Neuron (in vitro differentiated cells): ENCODE measurements around the gene NUDT3.
"Not testable (repeated sequence)": the region's sequence is repeated elsewhere in the genome, so short reads cannot be mapped to it uniquely, and the experiment has no call there.

Source experiments
- H2AFZ ChIP-seq: one replicate; pipeline ENCODE4 v1.6.1; 2013; ENCODE audit warnings: low read depth, mild to moderate bottlenecking, inconsistent platforms, low read length, moderate library complexity
- H3K27me3 ChIP-seq: one replicate; pipeline ENCODE4 v1.6.1; 2013; ENCODE audit warnings: low read length; ENCODE audit not compliant: insufficient read depth
- H3K36me3 ChIP-seq: one replicate; pipeline ENCODE4 v1.6.1; 2013; ENCODE audit warnings: low read length; ENCODE audit not compliant: insufficient read depth
- H3K4me1 ChIP-seq: one replicate; pipeline ENCODE4 v1.6.1; 2013; ENCODE audit warnings: low read length; ENCODE audit not compliant: insufficient read depth
- H3K4me3 ChIP-seq: 2 replicates; pipeline ENCODE4 v1.5.1; 2013; ENCODE audit warnings: mild to moderate bottlenecking, low read length, moderate library complexity
- H3K9me3 ChIP-seq: one replicate; pipeline ENCODE4 v1.6.1; 2013; ENCODE audit warnings: low read length

Gene NUDT3

DNA sequence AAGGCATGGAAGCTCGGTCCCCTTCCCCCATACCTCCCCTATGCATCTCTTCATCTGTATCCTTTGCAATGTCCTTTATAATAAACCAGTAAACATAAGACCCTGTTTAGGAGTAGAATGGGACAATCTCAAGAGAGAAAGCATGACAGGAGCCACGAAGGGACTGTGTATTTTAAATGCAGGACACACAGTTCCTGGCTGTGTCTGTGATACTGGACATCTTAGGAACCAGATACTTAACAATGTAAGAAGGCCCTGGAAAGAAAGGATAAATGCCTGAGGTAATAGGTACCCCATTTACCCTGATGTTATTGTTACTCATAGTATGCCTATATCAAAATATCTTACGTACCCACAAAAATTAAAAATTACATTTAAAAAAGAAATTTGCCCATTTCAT is 36.6 kb downstream of the NUDT3 start:
- no peaks in the 10 kb centered on the region for H3K27me3 ChIP-seq
- H3K36me3 ChIP-seq = no peaks in the 10 kb centered on the region
- H2AFZ ChIP-seq = no peak overlapping the region
- H3K9me3 ChIP-seq = no peaks in the 10 kb centered on the region
- H3K4me3 ChIP-seq = no peak overlapping the region
- H3K4me1 ChIP-seq = no peaks in the 10 kb centered on the region

DNA sequence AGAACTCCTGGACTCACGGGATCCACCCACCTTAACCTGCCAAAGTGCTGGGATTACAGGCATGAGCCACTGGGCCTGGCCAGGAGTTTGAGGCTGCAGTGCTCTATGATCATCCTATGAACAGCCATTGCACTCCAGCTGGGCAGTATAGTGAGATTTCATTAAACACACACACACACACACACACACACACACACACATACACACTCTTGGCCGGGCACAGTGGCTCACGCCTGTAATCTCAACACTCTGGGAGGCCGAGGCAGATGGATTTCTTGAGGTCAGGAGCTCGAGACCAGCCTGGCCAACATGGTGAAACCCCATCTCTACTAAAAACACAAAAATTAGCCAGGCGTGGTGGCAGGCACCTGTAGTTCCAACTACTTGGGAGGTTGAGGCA is 38.2 kb downstream of the NUDT3 start:
- not testable (repeated sequence) for H3K27me3 ChIP-seq, H2AFZ ChIP-seq, H3K4me1 ChIP-seq, H3K9me3 ChIP-seq, H3K4me3 ChIP-seq, H3K36me3 ChIP-seq

DNA sequence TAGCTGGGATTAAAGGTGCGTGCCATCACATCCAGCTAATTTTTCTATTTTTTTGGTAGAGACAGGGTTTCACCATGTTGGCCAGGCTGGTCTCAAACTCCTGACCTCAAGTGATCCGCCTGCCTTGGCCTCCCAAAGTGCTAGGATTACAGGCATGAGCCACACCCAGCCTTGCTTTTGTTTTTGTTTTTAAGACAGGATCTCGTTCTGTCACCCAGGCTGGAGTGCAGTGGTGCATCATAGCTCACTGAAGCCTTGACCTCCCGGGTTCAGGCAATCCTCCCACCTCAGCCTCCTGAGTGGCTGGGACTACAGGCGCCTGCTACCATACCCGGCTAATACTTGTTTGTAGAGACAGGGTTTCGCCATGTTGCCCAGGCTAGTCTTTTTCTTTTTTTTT is 38.9 kb downstream of the NUDT3 start:
- H3K4me1 ChIP-seq, H2AFZ ChIP-seq, H3K27me3 ChIP-seq, H3K9me3 ChIP-seq, H3K4me3 ChIP-seq, H3K36me3 ChIP-seq: not testable (repeated sequence)

DNA sequence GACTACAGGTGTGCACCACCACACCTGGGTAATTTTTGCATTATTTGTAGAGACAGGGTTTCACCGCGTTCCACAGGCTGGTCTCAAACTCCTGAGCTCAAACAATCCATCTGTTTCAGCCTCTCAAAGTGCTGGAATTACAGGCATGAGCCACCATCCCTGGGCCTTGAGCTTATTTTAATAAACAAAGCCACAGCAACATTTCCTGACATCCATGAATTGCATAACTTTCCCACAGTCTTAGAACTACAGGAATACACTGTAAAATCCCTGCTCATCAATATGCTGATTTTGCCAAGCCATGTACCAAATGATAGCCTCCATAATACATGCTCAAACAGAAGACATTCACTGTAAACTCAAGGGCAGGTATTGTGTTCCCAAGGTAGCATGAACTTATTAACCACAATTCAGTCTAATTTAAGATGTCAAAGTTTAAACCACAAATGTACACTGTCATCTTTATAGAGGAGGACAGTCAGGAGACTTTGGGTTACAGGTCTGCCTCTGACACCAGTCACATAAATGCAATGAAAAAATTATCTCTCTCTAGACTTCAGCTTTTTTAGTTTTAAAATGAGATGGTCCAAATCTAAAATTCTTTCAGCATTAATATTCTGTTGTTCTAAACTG is 40.0 kb downstream of the NUDT3 start:
- Histone ChIP-seq H3K36me3 (no peaks in the 10 kb centered on the region), H3K4me3 (no peak overlapping the region), H3K4me1 (no peaks in the 10 kb centered on the region), H2AFZ (no peak overlapping the region), H3K27me3 (no peaks in the 10 kb centered on the region), H3K9me3 (peaks cover 1% of the 10 kb centered on the region)

DNA sequence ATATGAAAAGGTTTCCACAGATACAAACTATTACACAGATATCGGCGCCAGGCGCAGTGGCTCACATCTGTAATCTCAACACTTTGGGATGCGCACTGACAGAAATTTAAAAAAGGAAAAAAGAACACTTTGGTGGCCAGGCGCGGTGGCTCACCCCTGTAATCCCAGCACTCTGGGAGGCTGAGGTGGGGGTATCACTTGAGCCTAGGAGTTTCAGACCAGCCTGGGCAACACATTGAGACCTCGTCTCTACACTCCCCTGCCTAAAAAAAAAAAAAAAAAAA is 41.6 kb downstream of the NUDT3 start:
- Histone ChIP-seq H3K27me3 (no peaks in the 10 kb centered on the region), H3K36me3 (no peaks in the 10 kb centered on the region), H3K4me1 (no peaks in the 10 kb centered on the region), H3K9me3 (peaks cover 1% of the 10 kb centered on the region), H2AFZ (no peak overlapping the region), H3K4me3 (no peak overlapping the region)

DNA sequence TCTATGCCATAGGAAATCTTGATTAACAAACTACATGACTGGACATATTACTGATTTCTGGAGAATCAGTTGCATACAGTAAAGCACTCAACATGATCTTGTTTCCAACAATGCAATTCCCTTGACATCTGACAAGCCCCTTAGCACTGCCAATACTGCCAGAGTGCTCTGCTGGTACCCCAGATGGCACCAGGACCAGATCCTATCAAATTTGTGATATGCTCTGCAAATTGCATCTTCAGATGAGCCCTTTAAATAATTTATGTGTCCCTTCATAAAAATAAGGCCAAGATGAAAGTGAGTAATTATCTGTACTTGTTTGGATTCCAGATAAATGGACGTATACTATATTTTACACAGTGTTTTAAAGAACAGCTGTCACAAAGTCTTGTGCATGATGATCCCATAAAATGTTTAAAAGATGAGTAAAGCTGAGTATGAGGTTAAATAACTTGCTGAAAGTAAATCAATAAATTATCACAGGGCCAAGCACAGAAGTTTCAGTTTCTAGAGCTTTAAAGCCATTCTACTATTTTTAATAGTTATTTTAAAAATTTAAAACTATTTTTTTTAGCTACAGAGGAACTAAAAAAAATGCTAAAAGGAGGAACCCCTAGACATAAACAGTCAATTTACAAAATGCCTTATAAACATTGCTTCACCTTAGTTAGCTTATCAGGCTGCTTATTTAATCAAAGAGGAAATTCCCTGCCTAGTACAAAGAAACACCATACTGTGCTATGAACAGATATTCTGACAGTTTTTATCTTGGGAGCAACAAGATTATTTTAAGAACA is 42.1 kb downstream of the NUDT3 start:
- H3K27me3 ChIP-seq = no peaks in the 10 kb centered on the region
- no peak overlapping the region for H2AFZ ChIP-seq
- H3K4me1 ChIP-seq = no peaks in the 10 kb centered on the region
- no peaks in the 10 kb centered on the region for H3K36me3 ChIP-seq
- peaks cover 1% of the 10 kb centered on the region for H3K9me3 ChIP-seq
- H3K4me3 ChIP-seq = no peak overlapping the region

DNA sequence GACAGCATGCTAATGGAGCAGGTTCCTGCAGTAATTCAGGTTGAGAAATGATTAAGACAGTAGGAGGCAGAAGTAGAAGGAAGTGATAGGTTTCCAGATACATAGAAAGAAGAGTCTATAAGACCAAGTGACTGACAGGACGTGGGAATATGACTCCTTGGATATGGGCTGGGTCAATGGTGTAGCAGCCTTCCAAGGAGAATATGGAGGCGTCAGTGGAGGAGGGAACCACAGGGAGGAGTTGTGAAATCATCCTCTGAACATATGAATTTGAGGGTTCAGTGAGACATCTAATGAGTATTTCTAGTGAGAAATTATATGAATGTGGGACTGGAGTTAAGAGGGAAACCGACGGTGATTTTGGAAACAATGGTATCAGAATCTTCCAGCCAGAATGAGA is 43.3 kb downstream of the NUDT3 start:
- Histone ChIP-seq H3K36me3 (no peaks in the 10 kb centered on the region), H3K9me3 (peaks cover 1% of the 10 kb centered on the region), H3K27me3 (no peaks in the 10 kb centered on the region), H3K4me3 (no peak overlapping the region), H3K4me1 (no peaks in the 10 kb centered on the region), H2AFZ (no peak overlapping the region)

DNA sequence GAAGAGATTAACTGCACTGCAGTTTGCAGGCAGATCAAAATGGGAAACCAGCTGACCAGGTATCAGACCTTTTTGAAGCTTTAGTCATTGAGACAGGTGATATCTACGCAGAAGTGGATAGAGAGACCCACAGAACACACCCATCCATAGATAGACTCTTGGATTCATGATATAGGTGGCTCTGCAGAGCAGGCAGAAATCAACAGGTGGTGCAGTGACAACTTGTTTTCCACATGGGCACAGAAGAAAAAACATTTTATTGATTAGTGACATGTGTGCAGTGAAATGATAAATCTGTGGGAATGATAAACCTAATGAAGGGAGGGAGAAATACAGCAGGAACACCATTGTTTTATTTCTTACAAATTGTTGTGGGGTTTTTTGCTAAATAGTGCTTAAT is 45.2 kb downstream of the NUDT3 start:
- Histone ChIP-seq H3K4me3 (no peak overlapping the region), H2AFZ (no peak overlapping the region), H3K4me1 (no peaks in the 10 kb centered on the region), H3K27me3 (no peaks in the 10 kb centered on the region), H3K9me3 (peaks cover 1% of the 10 kb centered on the region), H3K36me3 (no peaks in the 10 kb centered on the region)

DNA sequence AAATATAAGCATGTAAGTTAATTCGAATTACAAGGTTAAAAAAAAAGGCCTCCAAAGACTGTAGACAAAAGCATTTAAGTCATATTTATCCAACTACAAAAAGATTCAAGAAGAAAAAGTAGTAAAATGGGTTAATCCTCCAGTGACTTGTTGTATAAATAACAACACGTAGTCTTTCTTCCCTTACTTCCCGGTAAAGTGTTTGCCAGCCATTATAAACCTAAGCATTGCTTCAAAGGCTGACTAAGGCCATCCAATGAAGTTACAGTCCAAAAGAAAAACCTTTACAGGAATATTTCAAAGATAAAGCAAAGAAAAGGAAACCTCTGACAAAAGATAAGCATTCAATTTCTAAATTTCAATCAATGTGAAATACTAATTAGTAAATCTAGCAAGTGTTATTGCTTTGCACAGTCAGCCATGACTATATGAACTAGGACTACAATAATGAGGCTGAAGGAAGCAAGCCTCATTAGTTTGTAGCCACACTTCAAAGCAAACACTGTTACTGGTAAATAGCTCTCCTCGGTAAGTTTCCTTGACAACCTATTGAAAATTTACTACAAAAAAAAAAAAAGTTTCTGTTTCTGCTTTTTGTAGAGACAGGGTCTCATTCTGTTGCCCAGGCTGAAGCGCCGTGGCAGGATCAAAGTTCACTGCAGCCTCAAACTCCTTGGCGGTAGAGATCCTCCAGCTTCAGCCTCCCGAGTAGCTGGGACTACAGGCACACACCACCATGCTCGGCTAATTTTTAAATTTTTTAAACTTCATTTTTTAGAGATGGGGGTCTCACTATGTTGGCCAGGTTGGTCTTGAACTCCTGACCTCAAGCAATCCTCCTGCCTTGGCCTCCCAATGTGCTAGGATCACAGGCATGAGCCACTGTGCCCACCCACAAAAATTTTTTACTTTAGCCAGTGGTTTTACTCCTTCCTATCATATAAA is 46.0 kb downstream of the NUDT3 start:
- Histone ChIP-seq H3K4me1 (no peaks in the 10 kb centered on the region), H2AFZ (no peak overlapping the region), H3K4me3 (no peak overlapping the region), H3K27me3 (no peaks in the 10 kb centered on the region), H3K36me3 (peaks cover 2% of the 10 kb centered on the region), H3K9me3 (peaks cover 1% of the 10 kb centered on the region)

DNA sequence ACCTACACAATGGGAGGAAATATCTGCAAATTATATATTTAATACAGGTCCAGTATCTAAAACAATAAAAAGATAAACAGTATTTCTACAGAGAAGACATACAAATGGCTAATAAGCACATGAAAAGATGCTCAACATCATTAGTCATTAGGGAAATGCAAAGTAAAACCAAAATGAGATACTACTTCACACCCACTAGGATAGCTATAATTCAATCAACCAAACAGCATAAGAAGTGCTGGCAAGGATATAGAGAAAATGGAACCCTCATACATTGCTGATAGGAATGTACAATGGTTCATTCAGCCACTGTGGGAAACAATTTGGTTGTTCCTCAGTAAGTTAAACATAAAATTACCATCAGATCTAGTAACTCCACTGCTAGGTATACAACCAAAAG is 48.7 kb downstream of the NUDT3 start:
- Histone ChIP-seq H3K27me3 (no peaks in the 10 kb centered on the region), H3K4me1 (peaks cover 4% of the 10 kb centered on the region), H3K9me3 (no peaks in the 10 kb centered on the region), H2AFZ (no peak overlapping the region), H3K4me3 (no peak overlapping the region), H3K36me3 (peaks cover 7% of the 10 kb centered on the region)

DNA sequence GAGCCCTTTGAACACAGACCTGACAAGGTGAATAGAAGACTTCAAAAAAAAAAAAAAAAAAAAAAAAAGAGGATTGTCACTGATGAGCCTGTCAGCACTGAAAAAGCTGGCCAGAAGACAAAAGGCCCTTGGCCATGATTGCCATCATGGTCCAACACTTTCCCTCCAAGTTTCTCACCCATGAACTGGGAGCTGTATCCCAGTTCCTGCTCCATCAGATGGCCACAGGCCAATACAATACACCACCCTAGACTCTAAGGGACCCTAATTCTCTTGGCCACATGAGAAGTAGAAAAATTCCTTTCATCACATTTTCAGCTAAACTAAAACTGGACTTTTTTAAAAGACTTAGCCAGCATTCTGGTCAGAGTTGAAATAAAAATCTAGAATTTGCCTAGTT is 50.2 kb downstream of the NUDT3 start:
- H3K9me3 ChIP-seq = no peaks in the 10 kb centered on the region
- no peak overlapping the region for H2AFZ ChIP-seq
- peaks cover 4% of the 10 kb centered on the region for H3K4me1 ChIP-seq
- no peaks in the 10 kb centered on the region for H3K27me3 ChIP-seq
- H3K4me3 ChIP-seq = no peak overlapping the region
- peaks cover 10% of the 10 kb centered on the region for H3K36me3 ChIP-seq

DNA sequence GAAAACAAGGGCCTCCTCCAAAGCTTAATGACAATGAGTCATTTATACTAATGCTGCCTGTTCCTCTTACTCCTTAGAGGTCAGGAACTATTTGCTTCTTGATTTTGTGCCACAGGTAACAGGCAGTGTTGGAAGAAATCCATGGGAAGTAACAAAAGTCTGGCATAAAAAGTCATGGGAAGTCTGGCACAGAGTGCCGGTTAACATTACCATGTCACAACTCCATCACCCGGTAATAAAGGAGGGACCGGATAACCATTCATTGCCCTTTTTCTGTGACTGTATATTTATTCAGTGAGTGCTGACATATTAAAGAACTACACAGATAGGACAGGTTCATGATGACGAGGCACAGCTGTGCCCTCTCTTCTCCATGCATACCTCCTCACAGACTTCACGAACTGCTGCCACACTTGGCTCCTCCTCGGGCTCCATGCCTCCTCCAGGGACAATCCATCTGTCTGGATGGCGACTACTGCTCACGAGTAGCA is 50.9 kb downstream of the NUDT3 start:
- no peaks in the 10 kb centered on the region for H3K27me3 ChIP-seq
- H3K9me3 ChIP-seq = no peaks in the 10 kb centered on the region
- no peak overlapping the region for H3K4me3 ChIP-seq
- peaks cover 4% of the 10 kb centered on the region for H3K4me1 ChIP-seq
- peaks cover 10% of the 10 kb centered on the region for H3K36me3 ChIP-seq
- no peak overlapping the region for H2AFZ ChIP-seq

DNA sequence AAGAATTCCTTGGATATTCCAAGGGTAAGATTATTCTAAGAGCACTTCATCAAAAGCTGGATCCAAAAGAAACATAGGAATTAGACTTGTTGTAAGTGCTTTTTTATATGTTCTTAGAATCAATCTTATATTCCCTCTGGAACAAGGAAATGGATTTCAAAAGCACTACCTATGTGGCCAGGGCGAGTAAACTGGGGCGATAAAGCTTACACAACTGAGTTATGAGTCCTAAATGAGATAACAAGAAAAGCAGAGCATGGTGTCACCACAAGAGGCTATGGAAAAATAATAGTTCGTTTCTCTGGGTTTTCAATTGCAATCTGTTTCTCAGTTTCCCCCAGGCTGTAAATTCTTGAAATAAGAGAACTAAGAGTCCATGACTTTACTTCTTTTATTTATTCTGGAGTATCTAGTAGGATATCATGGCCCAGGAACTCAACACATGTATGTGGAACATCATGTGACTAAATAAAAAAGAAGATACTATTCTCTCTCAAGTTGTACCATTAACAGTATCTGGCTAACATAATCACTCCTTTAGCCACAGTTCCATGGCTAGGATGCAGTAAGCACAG is 51.5 kb downstream of the NUDT3 start:
- Histone ChIP-seq H3K27me3 (no peaks in the 10 kb centered on the region), H3K4me3 (no peak overlapping the region), H3K4me1 (peaks cover 4% of the 10 kb centered on the region), H3K9me3 (no peaks in the 10 kb centered on the region), H2AFZ (no peak overlapping the region), H3K36me3 (peaks cover 10% of the 10 kb centered on the region)
